A549 (cell line): ENCODE results near the gene NHSL2. TPM values are rescaled to one million over a fixed set of nuclear protein-coding genes. Genes with fewer than 3 reads are reported as not detected.

Source experiments
- ATAC-seq, 2 experiments: fragments of 200-7000 bp in 1 of 2; fragments of >200 bp in 1 of 2; cut with Nextera tagmentation in 1 of 2; cut with Tn5 transposase in 1 of 2; 3 replicates each; pipeline versions ENCODE4 v1.8.0 to v1.9.1; 2018 to 2020; ENCODE audit warnings: mild to moderate bottlenecking in 1 of 2, moderate library complexity in 1 of 2
- CTCF ChIA-PET: fragments of 300-600 bp; sonication (Branson Sonifier 250); formaldehyde crosslinking; extraction: SDS; loops from one replicate; lab custom pipeline; 2021; ENCODE audit warnings: antibody characterized with exemption, inconsistent platforms; lab: Yijun Ruan, JAX
- POLR2A ChIA-PET: fragments of 350-600 bp; formaldehyde crosslinking; extraction: SDS; loops from one replicate; lab custom pipeline; 2021; ENCODE audit warnings: antibody characterized with exemption, inconsistent platforms; lab: Yijun Ruan, JAX
- DNase-seq, 2 experiments: peaks; one replicate each; pipeline versions ENCODE4 v3.0.0 to v3.0.0-alpha.2; 2011 to 2016; ENCODE audit warnings: low read depth in 1 of 2, low spot score in 1 of 2
- FAIRE-seq: peaks from 2 replicates; lab custom pipeline; 2011; peaks lifted over from hg19 to GRCh38; lab: Jason Lieb, UNC
- H3K27ac ChIP-seq, 2 experiments: fragments of >200 bp; sonication (Bioruptor Twin); formaldehyde crosslinking; 3 replicates each; pipeline ENCODE4 v1.5.1; 2016 to 2017
- H3K4me1 ChIP-seq: fragments of >200 bp; sonication (Bioruptor Twin); formaldehyde crosslinking; 3 replicates; pipeline ENCODE4 v1.6.1; 2016
- H3K4me2 ChIP-seq: fragments of >200 bp; sonication (Bioruptor Twin); formaldehyde crosslinking; 3 replicates; pipeline ENCODE4 v1.6.1; 2016
- H3K4me3 ChIP-seq: fragments of >200 bp; sonication (Bioruptor Twin); formaldehyde crosslinking; 3 replicates; pipeline ENCODE4 v1.5.1; 2016
- H3K9me3 ChIP-seq: fragments of >200 bp; sonication (Bioruptor Twin); formaldehyde crosslinking; 3 replicates; pipeline ENCODE4 v1.6.1; 2016
- ATOH8 ChIP-seq: fragments of 250-450 bp; sonication (Bioruptor Pico); IDR thresholded peaks from 2 replicates; pipeline ENCODE4 v1.5.0; 2020; ENCODE audit warnings: low read depth, mild to moderate bottlenecking, moderate library complexity
- BHLHE40 ChIP-seq: IDR thresholded peaks from 2 replicates; pipeline ENCODE4 v1.6.1; 2012; ENCODE audit warnings: low read depth, low read length, inconsistent platforms
- CBX2 ChIP-seq: fragments of 200-600 bp; sonication (generic); IDR thresholded peaks from 2 replicates; pipeline ENCODE4 v1.6.1; 2016; ENCODE audit warnings: low read depth, mild to moderate bottlenecking, borderline replicate concordance
- CEBPB ChIP-seq, 2 experiments: fragments of >200 bp in 1 of 2; sonication (Bioruptor Twin) in 1 of 2; formaldehyde crosslinking in 1 of 2; IDR thresholded peaks; 2 replicates each; pipeline ENCODE4 v1.6.1; 2012 to 2016
- CHD2 ChIP-seq: fragments of 150-350 bp; IDR thresholded peaks from 2 replicates; pipeline ENCODE4 v1.6.1; 2014; ENCODE audit warnings: low read length; ENCODE audit not compliant: partially characterized antibody
- CTCF ChIP-seq: fragments of >200 bp; sonication (Bioruptor Twin); formaldehyde crosslinking; IDR thresholded peaks from 3 replicates; pipeline ENCODE4 v1.5.1; 2016
- ESRRA ChIP-seq: fragments of 150-350 bp; IDR thresholded peaks from 2 replicates; pipeline ENCODE4 v1.6.1; 2014; ENCODE audit warnings: mild to moderate bottlenecking, low read length, borderline replicate concordance
- FOSL2 ChIP-seq, 2 experiments: fragments of 450-650 bp in 1 of 2; fragments of >200 bp in 1 of 2; sonication (Bioruptor Twin) in 1 of 2; formaldehyde crosslinking; IDR thresholded peaks; 2 replicates each; pipeline versions ENCODE4 v1.5.0 to v1.6.1; 2016 to 2020; ENCODE audit warnings: mild to moderate bottlenecking in 1 of 2, moderate library complexity in 1 of 2
- GATA3 ChIP-seq: IDR thresholded peaks from 2 replicates; pipeline ENCODE4 v1.6.1; 2012; ENCODE audit warnings: borderline replicate concordance
- HES2 ChIP-seq: fragments of >200 bp; sonication (Bioruptor Twin); formaldehyde crosslinking; IDR thresholded peaks from 2 replicates; pipeline ENCODE4 v1.6.1; 2016
- MAFK ChIP-seq: fragments of 450-650 bp; IDR thresholded peaks from 2 replicates; pipeline ENCODE4 v1.6.1; 2014; ENCODE audit not compliant: partially characterized antibody
- NFE2L2 ChIP-seq: fragments of 150-350 bp; conservative IDR thresholded peaks from 2 replicates; pipeline ENCODE4 v1.6.1; 2014; ENCODE audit warnings: low read length
- POLR2AphosphoS2 ChIP-seq: conservative IDR thresholded peaks from 2 replicates; pipeline ENCODE4 v1.6.1; 2012; ENCODE audit warnings: low read length, improper control_type of control experiment, inconsistent platforms
- RAD21 ChIP-seq, 2 experiments: fragments of >200 bp in 1 of 2; sonication (Bioruptor Twin) in 1 of 2; formaldehyde crosslinking in 1 of 2; IDR thresholded peaks in 1 of 2; conservative IDR thresholded peaks in 1 of 2; 2 replicates in 1 of 2; 3 replicates in 1 of 2; pipeline ENCODE4 v1.6.1; 2012 to 2018; ENCODE audit warnings: inconsistent platforms in 1 of 2
- SMC3 ChIP-seq: fragments of >200 bp; sonication (Bioruptor Twin); formaldehyde crosslinking; IDR thresholded peaks from 3 replicates; pipeline ENCODE4 v1.6.1; 2018; ENCODE audit warnings: inconsistent platforms
- TFCP2L1 ChIP-seq: fragments of 250-450 bp; sonication (Bioruptor Pico); IDR thresholded peaks from 2 replicates; pipeline ENCODE4 v1.5.0; 2021; ENCODE audit warnings: mild to moderate bottlenecking
- USF2 ChIP-seq: fragments of 450-650 bp; IDR thresholded peaks from 2 replicates; pipeline ENCODE4 v1.6.1; 2014; ENCODE audit warnings: antibody characterized with exemption
- ZFP36 ChIP-seq: fragments of 450-650 bp; IDR thresholded peaks from 2 replicates; pipeline ENCODE4 v1.6.1; 2014; ENCODE audit warnings: borderline replicate concordance; ENCODE audit not compliant: partially characterized antibody
- ZNF302 ChIP-seq: fragments of 250-450 bp; sonication (Bioruptor Pico); IDR thresholded peaks from 2 replicates; pipeline ENCODE4 v1.9.0; 2021; ENCODE audit warnings: inconsistent platforms, mild to moderate bottlenecking, moderate library complexity
- ZSCAN20 ChIP-seq: fragments of 250-450 bp; sonication (Bioruptor Pico); IDR thresholded peaks from 2 replicates; pipeline ENCODE4 v1.8.0; 2022; ENCODE audit warnings: mild to moderate bottlenecking, moderate library complexity
- WGBS: methylation state at CpG from one replicate; pipeline ENCODE4 v1.1.6; 2017; ENCODE audit errors: missing lambda C conversion rate; 5-methylcytosine and 5-hydroxymethylcytosine counted together
- polyA plus RNA-seq, 4 experiments: library from polyadenylated mRNA; depleted of rRNA in 3 of 4; stranded (reverse); fragments of >200 nt; fragmentation: RNase III in 1 of 4; extraction: RNeasy Plus Mini Kit Qiagen cat#74134 plus additional on column Dnase treatment in 1 of 4; gene quantifications; 2 replicates in 3 of 4; 3 replicates in 1 of 4; pipeline ENCODE4 v1.2.3, GENCODE V29; 2011 to 2017

NHSL2 gene
- polyA plus RNA-seq, 2 of the 4 experiments (the other 2 are of a cell fraction), result 0.26 to 0.48 TPM

GRCh38 chrX:72062916-72063315 lies 152.3 kb downstream of the NHSL2 start:
- ChIA-PET CTCF (no interaction called here), POLR2A (no interaction called here)
- ATAC-seq (no peak), FAIRE-seq (no peak)
- Histone ChIP-seq H3K4me2 (no peak overlapping the region), H3K9me3 (no peaks in the 10 kb centered on the region), H3K4me3 (no peak overlapping the region), H3K4me1 (no peaks in the 10 kb centered on the region), H3K27ac (no peak overlapping the region)
- WGBS, result 66% methylated on average over 5 of the region's 6 CpGs
- TF ChIP-seq RAD21 (conservative IDR thresholded peaks at IDR 0.05 in 1 of 2, IDR thresholded peaks at IDR 0.05 in 1 of 2), result no peak
- TF ChIP-seq CTCF, result no peak
- TF ChIP-seq NFE2L2, result no peak
- TF ChIP-seq ZSCAN20, result no peak
- TF ChIP-seq, all 56 proteins: peak for 0
- DNase-seq, result no peak

- DNase-seq (no peak), ATAC-seq (no peak), FAIRE-seq (no peak)
- ChIA-PET POLR2A (no interaction called here), CTCF (interaction anchor here (0.7 to 1.5 kb wide), 4 partner anchors 12 to 1972 kb away, joined by 3 to 4 read pairs (median 4); no protein-coding TSS in a partner anchor)
- H3K9me3 ChIP-seq, result no peaks in the 10 kb centered on the region
- H3K4me1 ChIP-seq, result no peaks in the 10 kb centered on the region
- H3K4me3 ChIP-seq, result no peak overlapping the region
- no peak overlapping the region for H3K27ac ChIP-seq
- no peak for TF ChIP-seq POLR2AphosphoS2
- no peak for TF ChIP-seq HES2
- no peak for TF ChIP-seq TFCP2L1
- TF ChIP-seq BHLHE40, result no peak
- no peak for TF ChIP-seq FOSL2 (IDR thresholded peaks at IDR 0.05)
- no peak for TF ChIP-seq FOSL2 (CRISPR knock-in tag; IDR thresholded peaks at IDR 0.05)
- no peak for TF ChIP-seq CBX2
- TF ChIP-seq USF2, result no peak
- TF ChIP-seq CEBPB (IDR thresholded peaks at IDR 0.05), result no peak
- TF ChIP-seq ZNF302 (CRISPR knock-in tag), result no peak
- TF ChIP-seq CHD2, result no peak
- TF ChIP-seq SMC3, result no peak
- no peak for TF ChIP-seq ZFP36
- TF ChIP-seq ESRRA, result no peak
- no peak for TF ChIP-seq NFE2L2
- 74% methylated on average over 10 of the region's 16 CpGs for WGBS
- no peak overlapping the region for H3K4me2 ChIP-seq
Measured at GRCh38 chrX:72069350-72070160, 158.9 kb downstream of the NHSL2 start.

- WGBS, result 18% methylated on average over 2 of the region's 2 CpGs
- no peak for ATAC-seq
- no peak for DNase-seq
- peak; percentile 54 for FAIRE-seq
- Histone ChIP-seq H3K4me2 (no peak overlapping the region), H3K4me3 (no peak overlapping the region), H3K4me1 (no peaks in the 10 kb centered on the region), H3K9me3 (no peaks in the 10 kb centered on the region), H3K27ac (no peak overlapping the region)
- CTCF ChIA-PET, result interaction anchor here (1.2 to 1.5 kb wide), 3 partner anchors 10 to 55 kb away, joined by 3 to 5 read pairs (median 4); no protein-coding TSS in a partner anchor
- POLR2A ChIA-PET, result no interaction called here
- TF ChIP-seq GATA3 (no peak), MAFK (peak; percentile 62), ATOH8 (no peak)
Measured at GRCh38 chrX:72071213-72071612, 160.6 kb downstream of the NHSL2 start.
